Measurements from ENCODE around the gene ZNF658.
"Not testable (repeated sequence)": the region's sequence is repeated elsewhere in the genome, so short reads cannot be mapped to it uniquely, and the experiment has no call there.

ZNF658 gene

DNA sequence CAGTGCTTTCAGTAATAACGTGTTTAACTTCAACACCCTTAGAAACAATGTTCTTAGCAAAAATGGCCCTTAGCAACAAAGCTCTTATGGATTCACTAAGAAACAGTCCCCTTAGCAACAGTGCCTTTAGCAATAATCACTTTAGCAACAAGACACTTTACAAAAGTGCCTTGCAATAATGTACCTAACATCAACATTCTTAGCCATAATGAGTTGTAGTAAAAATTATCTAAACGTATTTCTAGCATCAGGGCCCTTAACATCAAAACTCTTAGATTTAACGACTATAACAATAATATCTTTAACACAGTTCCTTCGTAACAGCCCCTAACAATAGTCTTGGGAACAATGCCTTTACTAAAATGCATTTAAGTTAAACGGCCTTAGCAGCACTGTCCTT, 37.8 kb downstream of the ZNF658 start:
- H3K27ac ChIP-seq (ENCODE audit: low read depth, low read length); H3K4me1 ChIP-seq (ENCODE audit: control insufficient read depth in 1 of 2, insufficient read depth in 2 of 2, low read length in 2 of 2); H3K9me3 ChIP-seq (ENCODE audit: control insufficient read depth in 1 of 2, low read length in 2 of 2); H3K36me3 ChIP-seq (ENCODE audit: control insufficient read depth in 1 of 2, insufficient read depth in 2 of 2, low read length in 2 of 2); H3K27me3 ChIP-seq (ENCODE audit: control insufficient read depth in 1 of 2, insufficient read depth in 2 of 2, low read length in 2 of 2); H3K9ac ChIP-seq (ENCODE audit: low read depth in 1 of 2, low read length in 2 of 2); H3K4me3 ChIP-seq (ENCODE audit: low read depth in 1 of 2, low read length in 2 of 2): not testable (repeated sequence)

DNA sequence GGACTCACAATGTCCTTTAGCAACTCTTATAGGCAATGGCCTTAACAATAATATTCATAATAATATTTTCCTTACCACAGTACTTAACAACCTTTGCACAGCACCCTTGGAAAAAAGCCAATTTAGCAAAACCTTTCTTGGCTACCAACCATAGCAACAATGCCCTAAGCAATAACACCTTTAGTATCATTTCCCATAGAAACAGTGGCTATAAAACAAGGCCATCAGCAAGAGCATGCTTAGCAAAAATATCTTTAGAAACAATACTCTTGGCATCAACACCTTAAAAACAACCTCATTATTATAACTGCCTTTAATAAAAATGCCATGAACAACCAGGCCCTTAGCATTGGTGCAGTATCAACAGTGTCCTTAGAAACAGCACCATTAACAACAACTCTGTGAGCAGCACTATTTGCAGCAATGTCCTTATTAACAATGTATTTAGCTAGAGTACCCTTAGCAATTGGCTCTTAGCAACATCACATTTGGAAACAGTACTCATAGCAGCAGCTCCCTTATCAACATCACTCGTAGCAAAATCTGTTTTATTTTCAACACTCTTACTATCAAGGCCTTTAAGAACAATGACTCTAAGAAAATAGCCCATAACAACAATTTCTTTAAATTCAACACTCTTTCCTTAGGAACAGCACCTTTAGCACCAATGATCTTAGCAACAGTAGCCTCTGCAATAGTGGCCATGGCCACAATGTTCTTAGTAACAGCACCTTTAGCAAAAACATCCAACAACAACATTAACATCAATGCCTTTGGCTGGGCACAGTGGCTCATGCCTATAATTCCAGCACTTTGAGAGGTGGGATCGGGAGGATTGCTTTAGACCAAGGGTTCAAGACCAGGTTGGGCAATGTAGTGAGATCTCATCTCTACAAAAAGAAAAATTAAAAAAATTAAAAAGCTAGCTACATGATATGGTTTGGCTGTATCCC, 39.6 kb downstream of the ZNF658 start:
- H3K4me3 ChIP-seq (ENCODE audit: low read depth in 1 of 2, low read length in 2 of 2); H3K4me1 ChIP-seq (ENCODE audit: control insufficient read depth in 1 of 2, insufficient read depth in 2 of 2, low read length in 2 of 2); H3K9me3 ChIP-seq (ENCODE audit: control insufficient read depth in 1 of 2, low read length in 2 of 2): not testable (repeated sequence)

GRCh38 chr9:66942400-66943155, 42.1 kb downstream of the ZNF658 start:
- not testable (repeated sequence) for H3K27me3 ChIP-seq (ENCODE audit: control insufficient read depth in 1 of 2, insufficient read depth in 2 of 2, low read length in 2 of 2); H3K27ac ChIP-seq (ENCODE audit: low read depth, low read length); H3K36me3 ChIP-seq (ENCODE audit: control insufficient read depth in 1 of 2, insufficient read depth in 2 of 2, low read length in 2 of 2); H3K9me3 ChIP-seq (ENCODE audit: control insufficient read depth in 1 of 2, low read length in 2 of 2); H3K9ac ChIP-seq (ENCODE audit: low read depth in 1 of 2, low read length in 2 of 2); H3K4me3 ChIP-seq (ENCODE audit: low read depth in 1 of 2, low read length in 2 of 2); H3K4me1 ChIP-seq (ENCODE audit: control insufficient read depth in 1 of 2, insufficient read depth in 2 of 2, low read length in 2 of 2)

More for the DNA sequence above, 39.6 kb downstream of the ZNF658 start:
- H3K9ac ChIP-seq (ENCODE audit: low read depth in 1 of 2, low read length in 2 of 2); H3K27me3 ChIP-seq (ENCODE audit: control insufficient read depth in 1 of 2, insufficient read depth in 2 of 2, low read length in 2 of 2); H3K36me3 ChIP-seq (ENCODE audit: control insufficient read depth in 1 of 2, insufficient read depth in 2 of 2, low read length in 2 of 2); H3K27ac ChIP-seq (ENCODE audit: low read depth, low read length): not testable (repeated sequence)

DNA sequence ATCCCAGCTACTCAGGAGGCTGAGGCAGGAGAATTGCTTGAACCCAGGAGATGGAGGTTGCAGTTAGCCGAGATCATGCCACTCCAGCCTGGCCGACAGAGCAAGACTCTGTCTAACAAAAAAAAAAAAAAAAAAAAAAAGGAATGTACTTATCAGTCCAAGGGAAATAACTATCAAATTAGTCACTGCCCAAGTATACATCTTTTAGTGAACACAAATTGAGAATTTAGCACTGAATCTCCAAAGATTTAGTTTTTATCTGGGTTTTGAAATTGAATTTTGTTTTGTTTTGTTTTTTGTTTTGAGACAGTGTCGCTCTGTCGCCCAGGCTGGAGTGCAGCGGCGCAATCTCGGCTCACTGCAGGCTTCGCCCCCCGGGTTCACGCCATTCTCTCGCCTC, 52.1 kb downstream of the ZNF658 start:
- not testable (repeated sequence) for H3K4me3 ChIP-seq (ENCODE audit: low read depth in 1 of 2, low read length in 2 of 2); H3K9me3 ChIP-seq (ENCODE audit: control insufficient read depth in 1 of 2, low read length in 2 of 2); H3K9ac ChIP-seq (ENCODE audit: low read depth in 1 of 2, low read length in 2 of 2); H3K4me1 ChIP-seq (ENCODE audit: control insufficient read depth in 1 of 2, insufficient read depth in 2 of 2, low read length in 2 of 2); H3K27me3 ChIP-seq (ENCODE audit: control insufficient read depth in 1 of 2, insufficient read depth in 2 of 2, low read length in 2 of 2); H3K36me3 ChIP-seq (ENCODE audit: control insufficient read depth in 1 of 2, insufficient read depth in 2 of 2, low read length in 2 of 2); H3K27ac ChIP-seq (ENCODE audit: low read depth, low read length)
